K562 (cell line): ENCODE data around the gene USP20. TPM values are rescaled to one million over a fixed set of nuclear protein-coding genes. Genes with fewer than 3 reads are reported as not detected.
A peak's percentile ranks its signal among the peaks of the same experiment; 100 is the strongest.

Experiments used
- CGGBP1 ChIP-seq: fragments of 250-450 bp; sonication (Bioruptor Pico); IDR thresholded peaks from 2 replicates; pipeline ENCODE4 v1.9.0; 2021; ENCODE audit warnings: mild to moderate bottlenecking
- CLOCK ChIP-seq: fragments of 250-450 bp; sonication (Bioruptor Pico); IDR thresholded peaks from 2 replicates; pipeline ENCODE4 v1.4.0; 2020; ENCODE audit warnings: mild to moderate bottlenecking, moderate library complexity, borderline replicate concordance
- COPS2 ChIP-seq: fragments of 450-650 bp; conservative IDR thresholded peaks from 2 replicates; pipeline ENCODE4 v1.6.1; 2016; ENCODE audit warnings: mild to moderate bottlenecking, moderate library complexity
- DLX4 ChIP-seq: fragments of 250-450 bp; sonication (Bioruptor Pico); IDR thresholded peaks from 2 replicates; pipeline ENCODE4 v1.6.1; 2021; ENCODE audit warnings: mild to moderate bottlenecking
- E2F4 ChIP-seq: sonication (generic); formaldehyde crosslinking; IDR thresholded peaks from 2 replicates; pipeline ENCODE4 v1.8.0; 2022; ENCODE audit warnings: mild to moderate bottlenecking, low read depth, missing genetic modification reagents
- ELF1 ChIP-seq: fragments of 200-800 bp; sonication (Bioruptor generic); IDR thresholded peaks from 2 replicates; pipeline ENCODE4 v1.6.1; 2016; ENCODE audit warnings: missing genetic modification characterization, missing compliant biosample characterization
- ETV6 ChIP-seq, 3 experiments: fragments of 150-350 bp in 1 of 3; sonication (generic) in 1 of 3; formaldehyde crosslinking in 1 of 3; IDR thresholded peaks; 2 replicates each; pipeline versions ENCODE4 v1.6.1 to v1.8.0; 2014 to 2022; ENCODE audit warnings: borderline replicate concordance in 2 of 3, low read depth in 2 of 3, antibody characterized with exemption in 1 of 3, low read length in 1 of 3, mild to moderate bottlenecking in 1 of 3, missing genetic modification reagents in 1 of 3
- NCOA2 ChIP-seq, 2 experiments: fragments of 450-650 bp; IDR thresholded peaks; 2 replicates each; pipeline ENCODE4 v1.6.1; 2018; ENCODE audit warnings: mild to moderate bottlenecking in 2 of 2, moderate library complexity in 1 of 2; ENCODE audit not compliant: partially characterized antibody in 2 of 2
- PHF8 ChIP-seq: fragments of 200-600 bp; sonication (generic); IDR thresholded peaks from 2 replicates; pipeline ENCODE4 v1.6.1; 2012; ENCODE audit warnings: mixed run types, mild to moderate bottlenecking, inconsistent platforms, low read length, moderate library complexity, borderline replicate concordance
- RBM22 ChIP-seq: fragments of 200-400 bp; formaldehyde crosslinking; IDR thresholded peaks from 2 replicates; pipeline ENCODE4 v1.6.1; 2018; ENCODE audit warnings: low read length, low read depth; ENCODE audit not compliant: poor library complexity, severe bottlenecking
- RNF219 ChIP-seq: fragments of 250-450 bp; sonication (Bioruptor Pico); IDR thresholded peaks from 2 replicates; pipeline ENCODE4 v1.5.0; 2022; ENCODE audit warnings: mild to moderate bottlenecking
- SMARCC2 ChIP-seq: fragments of 450-650 bp; IDR thresholded peaks from 2 replicates; pipeline ENCODE4 v1.6.1; 2017; ENCODE audit warnings: antibody characterized with exemption, moderate library complexity, mild to moderate bottlenecking, low read depth
- SMC3 ChIP-seq: conservative IDR thresholded peaks from 2 replicates; pipeline ENCODE4 v1.6.1; 2011; ENCODE audit warnings: low read depth, low read length, improper control_type of control experiment; ENCODE audit not compliant: insufficient read depth
- TCF3 ChIP-seq: sonication (generic); formaldehyde crosslinking; IDR thresholded peaks from 2 replicates; pipeline ENCODE4 v1.4.0; 2020; ENCODE audit warnings: mild to moderate bottlenecking, missing genetic modification reagents
- ZNF121 ChIP-seq: sonication (generic); formaldehyde crosslinking; conservative IDR thresholded peaks from 2 replicates; pipeline ENCODE4 v1.8.0; 2022; ENCODE audit warnings: missing genetic modification reagents
- ZNF551 ChIP-seq: fragments of 250-450 bp; sonication (Bioruptor Pico); IDR thresholded peaks from 2 replicates; pipeline ENCODE4 v1.5.0; 2021; ENCODE audit warnings: mild to moderate bottlenecking, moderate library complexity
- ZNF696 ChIP-seq: fragments of 250-450 bp; sonication (Bioruptor Pico); conservative IDR thresholded peaks from 2 replicates; pipeline ENCODE4 v1.4.0; 2020; ENCODE audit warnings: mild to moderate bottlenecking, moderate library complexity
- ZNF778 ChIP-seq: fragments of 450-650 bp; formaldehyde crosslinking; IDR thresholded peaks from 2 replicates; pipeline ENCODE4 v1.4.0; 2020; ENCODE audit warnings: mild to moderate bottlenecking, moderate library complexity
- polyA plus RNA-seq, 8 experiments: library from polyadenylated mRNA; depleted of rRNA in 4 of 8; stranded (reverse) in 5 of 8; unstranded in 3 of 8; fragments of >200 nt; fragmentation: Nextera tagmentation in 2 of 8; fragmentation: Illumina TruSeq in 1 of 8; extraction: Ambion mirVana in 2 of 8; extraction: Trizol in 1 of 8; gene quantifications; 2 replicates each; pipeline versions ENCODE4 v1.2.1 to v1.2.3, GENCODE V29; 2011 to 2014; ENCODE audit warnings: inconsistent platforms in 1 of 8, missing spikeins in 1 of 8
- total RNA-seq, 7 experiments: library from RNA; depleted of rRNA in 6 of 7; stranded (reverse); fragments of >200 nt in 6 of 7; fragmentation: Illumina TruSeq in 2 of 7; extraction: Trizol in 2 of 7; gene quantifications; 2 replicates each; pipeline versions ENCODE4 v1.2.1 to v1.2.3, GENCODE V29; 2011 to 2021; ENCODE audit warnings: low replicate concordance in 1 of 7
- TF ChIP-seq, protein P1 (sequence below): fragments of 250-450 bp; sonication (Bioruptor Pico); IDR thresholded peaks from 2 replicates; pipeline ENCODE4 v1.8.0; 2021; ENCODE audit warnings: borderline replicate concordance, mild to moderate bottlenecking, moderate library complexity; ENCODE audit not compliant: poor library complexity, severe bottlenecking

USP20 gene
- total and polyA plus RNA-seq, 9 of the 15 experiments (the other 6 are each of a cell fraction or from before 2014, with no cell fraction given) = 1.9 to 136 (median 49.1) TPM

GRCh38 chr9:129823935-129824601, 11.2 kb upstream of the USP20 start, which contains the start of gene TOR1A (continued):
- TF ChIP-seq, protein P1, sequence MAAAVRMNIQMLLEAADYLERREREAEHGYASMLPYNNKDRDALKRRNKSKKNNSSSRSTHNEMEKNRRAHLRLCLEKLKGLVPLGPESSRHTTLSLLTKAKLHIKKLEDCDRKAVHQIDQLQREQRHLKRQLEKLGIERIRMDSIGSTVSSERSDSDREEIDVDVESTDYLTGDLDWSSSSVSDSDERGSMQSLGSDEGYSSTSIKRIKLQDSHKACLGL (CRISPR knock-in tag) = peak; percentile 18
- TF ChIP-seq ELF1 (tag) (peak; percentile 99), SMC3 (no peak), COPS2 (no peak), NCOA2 (IDR thresholded peaks at IDR 0.05; ENCODE audit: partially characterized antibody in 2 of 2) (no peak), RNF219 (CRISPR knock-in tag) (no peak), PHF8 (peak; percentile 89), ZNF778 (CRISPR knock-in tag) (no peak), CLOCK (CRISPR knock-in tag) (no peak), SMARCC2 (no peak), ZNF121 (CRISPR knock-in tag) (no peak), ZNF551 (CRISPR knock-in tag) (no peak), DLX4 (CRISPR knock-in tag) (no peak), CGGBP1 (CRISPR knock-in tag) (no peak), E2F4 (peak; percentile 73), RBM22 (peak; percentile 61), TCF3 (CRISPR knock-in tag) (peak; percentile 51; the same call in 1 of the 2 replicates), ETV6 (IDR thresholded peaks at IDR 0.05; ENCODE audit: borderline replicate concordance in 1 of 2, low read depth in 2 of 2, low read length in 1 of 2) (no peak), ETV6 (CRISPR knock-in tag; IDR thresholded peaks at IDR 0.05; ENCODE audit: borderline replicate concordance) (no peak), ZNF696 (CRISPR knock-in tag) (no peak)
